WI38 (cell line): ENCODE results near the gene PDZRN3.

Source experiments
- H3K4me3 ChIP-seq: 2 replicates; pipeline ENCODE4 v1.5.1; 2011; ENCODE audit warnings: low read depth, mild to moderate bottlenecking, control low read depth, low read length
- CTCF ChIP-seq: IDR thresholded peaks from 2 replicates; pipeline ENCODE4 v1.5.1; 2012; ENCODE audit warnings: low read depth, mild to moderate bottlenecking, control low read depth, low read length

Gene PDZRN3

GRCh38 chr3:73525591-73525990 is 99.2 kb downstream of the PDZRN3 start:
- TF ChIP-seq CTCF, result no peak
- no peak overlapping the region for H3K4me3 ChIP-seq

GRCh38 chr3:73523661-73524060 is 101.1 kb downstream of the PDZRN3 start:
- no peak overlapping the region for H3K4me3 ChIP-seq
- no peak for TF ChIP-seq CTCF

GRCh38 chr3:73521734-73522336 is 102.9 kb downstream of the PDZRN3 start:
- no peak overlapping the region for H3K4me3 ChIP-seq
- no peak for TF ChIP-seq CTCF

- TF ChIP-seq CTCF, result no peak
These were observed 103.7 kb downstream of the PDZRN3 start for GRCh38 chr3:73520931-73521461.

GRCh38 chr3:73516631-73517030 is 108.1 kb downstream of the PDZRN3 start:
- no peak for TF ChIP-seq CTCF
- no peak overlapping the region for H3K4me3 ChIP-seq

More at GRCh38 chr3:73520931-73521461, 103.7 kb downstream of the PDZRN3 start:
- no peak overlapping the region for H3K4me3 ChIP-seq

- H3K4me3 ChIP-seq, result no peak overlapping the region
- no peak for TF ChIP-seq CTCF
These were observed 111.5 kb downstream of the PDZRN3 start for GRCh38 chr3:73513260-73513659.

- TF ChIP-seq CTCF, result no peak
- no peak overlapping the region for H3K4me3 ChIP-seq
These were observed 112.9 kb downstream of the PDZRN3 start for GRCh38 chr3:73511571-73512525.
